Stimulated activated CD8-positive, alpha-beta memory T cell treated with anti-CD3 and anti-CD28 coated beads, Interleukin-12 subunit alpha, Interleukin-12 subunit beta, amount 100 ng/mL, for 1 hour (primary cell): Measurements from ENCODE around the gene PCDH9.

ENCODE experiments used
- DNase-seq: peaks from one replicate; pipeline ENCODE4 v3.0.0-alpha.2; 2020; ENCODE audit warnings: low read depth

PCDH9 gene

GRCh38 chr13:66574606-66575005, 655.5 kb downstream of the PCDH9 start:
- no peak for DNase-seq

DNA sequence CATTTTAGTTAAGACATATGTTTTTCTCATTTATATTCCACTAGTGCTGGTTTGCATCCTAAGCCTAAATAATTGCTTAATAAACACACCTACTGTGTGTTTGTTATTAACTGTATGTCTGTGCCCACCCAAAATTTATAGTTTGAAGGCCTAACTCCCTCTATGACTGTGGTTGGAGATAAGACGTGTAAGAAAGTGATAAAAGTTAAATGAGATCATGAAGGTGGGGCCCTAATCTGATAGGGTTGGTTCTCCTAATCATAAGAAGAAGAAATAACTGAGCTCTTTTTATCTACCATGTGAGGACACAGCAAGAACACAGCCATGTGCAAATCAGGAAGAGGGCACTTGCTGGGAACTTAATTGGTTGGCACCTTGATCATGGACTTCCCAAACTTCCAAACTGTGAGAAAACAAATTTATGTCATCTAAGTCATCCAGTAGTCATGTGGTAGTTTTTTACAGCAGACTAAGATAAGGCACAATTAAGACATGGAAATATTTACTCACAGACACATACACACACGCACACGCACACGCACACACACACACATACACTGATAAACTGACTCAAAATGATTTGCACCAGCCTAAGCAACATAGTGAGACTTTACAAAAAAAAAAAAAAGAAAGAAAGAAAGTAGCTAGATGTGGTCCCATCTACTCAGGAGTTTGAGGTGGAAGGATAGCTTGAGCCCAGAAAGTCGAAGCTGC, 662.1 kb downstream of the PCDH9 start:
- no peak for DNase-seq

- DNase-seq = no peak
These were observed 664.9 kb downstream of the PCDH9 start for GRCh38 chr13:66565279-66565678.

DNA sequence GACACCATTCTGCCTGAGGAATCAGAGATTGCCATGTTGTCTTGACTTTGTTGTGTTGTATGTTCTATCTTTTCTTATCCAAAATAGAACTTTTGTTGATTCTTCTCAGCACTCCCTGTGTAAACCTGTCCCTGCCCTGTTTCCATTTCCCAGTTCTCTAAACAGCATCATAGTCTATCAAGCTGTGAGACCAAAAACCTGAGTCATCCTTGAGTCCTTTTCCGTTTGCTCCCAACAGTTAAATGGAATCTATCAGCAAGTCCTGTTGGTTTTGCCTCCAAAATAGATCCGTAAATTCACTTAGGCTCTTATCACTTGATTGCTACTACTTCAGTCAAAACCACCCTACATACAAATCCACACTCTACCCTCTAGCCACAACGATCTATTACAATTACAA, 667.1 kb downstream of the PCDH9 start:
- no peak for DNase-seq

DNA sequence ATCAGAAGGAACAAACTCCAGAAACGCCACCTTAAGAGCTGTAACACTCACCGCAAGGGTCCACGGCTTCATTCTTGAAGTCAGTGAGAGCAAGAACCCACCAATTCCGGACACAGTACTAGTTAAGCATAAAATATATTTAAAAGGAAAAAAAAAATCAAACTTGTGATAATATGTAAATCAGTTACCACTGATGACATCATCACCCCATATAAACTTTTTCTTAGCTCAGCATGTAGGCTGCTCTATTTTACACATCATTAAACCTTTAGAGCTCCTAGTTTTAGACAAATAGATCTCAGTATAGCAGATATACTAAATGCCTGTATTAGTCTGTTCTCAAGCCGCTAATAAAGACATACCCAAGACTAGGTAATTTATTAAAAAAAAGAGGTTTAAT, 668.1 kb downstream of the PCDH9 start:
- DNase-seq = no peak

- DNase-seq = no peak
These were observed 669.1 kb downstream of the PCDH9 start for GRCh38 chr13:66560991-66561390.

GRCh38 chr13:66560189-66560588, 669.9 kb downstream of the PCDH9 start:
- no peak for DNase-seq

DNA sequence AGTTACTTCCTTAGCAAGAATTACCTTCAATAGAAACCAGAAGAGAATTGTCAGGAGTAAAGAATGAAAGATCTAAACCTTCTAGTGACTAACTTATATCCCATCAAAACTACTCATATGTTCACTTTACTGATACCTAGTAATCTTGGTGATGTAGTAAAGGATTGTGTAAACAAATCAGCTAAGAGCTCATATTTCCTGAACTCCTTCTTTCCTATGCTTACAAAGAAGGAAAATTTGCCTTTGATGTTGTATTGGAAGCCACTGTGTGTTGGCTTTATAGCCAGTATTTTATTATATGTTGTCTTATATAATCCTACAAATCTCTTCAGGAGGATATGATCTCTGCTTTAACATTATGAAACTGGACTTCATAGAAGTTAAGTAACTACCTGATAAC, 671.0 kb downstream of the PCDH9 start:
- DNase-seq = no peak

DNA sequence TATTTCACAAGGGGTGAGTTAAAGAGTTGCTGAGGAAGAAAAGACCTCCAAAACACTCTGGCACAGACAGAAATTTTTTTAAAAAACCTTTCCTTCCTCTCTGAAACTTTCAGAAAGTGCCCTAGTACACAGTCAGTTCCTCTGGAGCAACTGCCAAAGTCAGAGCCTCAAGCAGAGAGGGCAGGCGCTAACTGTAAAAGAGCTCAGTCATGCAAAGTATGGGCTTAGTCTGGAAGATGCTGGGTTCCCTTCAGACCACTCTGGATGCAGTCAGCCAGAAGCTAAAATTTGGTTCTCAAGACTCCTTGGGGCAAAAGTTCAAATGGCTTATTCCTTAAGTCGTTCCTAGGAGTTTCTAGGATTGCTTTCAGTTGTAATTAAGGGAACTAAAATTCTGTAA, 671.6 kb downstream of the PCDH9 start:
- DNase-seq = no peak

DNA sequence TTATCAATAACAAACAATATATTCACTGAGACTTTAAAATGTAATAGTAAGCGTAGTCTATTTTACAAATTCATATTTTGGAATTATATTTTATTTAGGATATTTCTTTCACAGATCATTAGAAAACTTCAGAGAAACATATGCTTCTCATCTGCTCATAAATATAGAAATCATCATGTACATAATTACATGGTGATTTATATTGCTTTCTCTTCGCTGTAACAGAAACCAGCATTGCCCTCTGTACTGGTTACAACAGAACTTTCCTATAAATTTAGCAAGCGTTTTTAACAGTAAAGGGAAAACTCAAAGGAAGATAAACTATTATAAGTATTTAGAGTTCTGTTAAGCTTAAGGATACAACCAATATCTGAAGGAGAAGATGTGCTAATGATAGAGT, 672.8 kb downstream of the PCDH9 start:
- no peak for DNase-seq

DNA sequence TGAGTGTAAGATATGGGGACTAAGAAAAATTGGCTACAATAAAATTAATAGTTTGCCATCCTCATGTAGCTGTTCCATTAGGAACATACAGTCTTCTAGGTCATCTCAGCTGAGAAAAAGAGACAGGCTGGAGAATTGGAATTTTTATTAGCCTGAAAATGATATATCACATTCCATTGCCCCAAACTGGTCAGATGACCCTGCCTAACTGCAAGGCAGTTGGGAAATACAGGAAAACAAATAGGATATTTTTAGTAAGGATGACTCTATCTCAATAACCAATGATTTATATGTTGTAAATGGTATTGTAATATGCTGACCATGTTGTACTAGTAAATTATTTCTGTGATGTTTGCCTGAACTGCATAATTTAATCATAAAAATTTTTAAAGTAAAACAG, 673.8 kb downstream of the PCDH9 start:
- DNase-seq = no peak

- no peak for DNase-seq
These were observed 676.7 kb downstream of the PCDH9 start for GRCh38 chr13:66553391-66553790.

DNA sequence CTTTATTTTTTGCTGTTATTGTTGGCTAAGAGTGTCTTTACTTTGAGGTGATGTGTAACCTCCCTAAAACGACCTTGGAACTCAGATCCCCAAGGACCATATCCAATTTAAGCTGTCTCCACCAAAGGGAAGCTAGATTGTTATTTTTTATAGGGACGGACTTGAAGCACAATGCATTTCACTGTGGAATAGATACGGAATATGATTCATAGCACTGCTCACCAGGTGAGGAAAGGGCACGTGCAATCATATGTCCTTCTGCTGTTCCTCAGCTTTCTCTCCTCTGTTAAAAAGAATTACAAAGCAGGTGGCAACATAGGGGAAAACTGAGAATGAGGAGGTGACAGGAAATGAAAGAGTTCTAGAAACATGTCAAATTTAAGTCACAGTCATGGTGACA, 679.0 kb downstream of the PCDH9 start:
- no peak for DNase-seq

- no peak for DNase-seq
These were observed 682.5 kb downstream of the PCDH9 start for GRCh38 chr13:66547685-66548084.

DNA sequence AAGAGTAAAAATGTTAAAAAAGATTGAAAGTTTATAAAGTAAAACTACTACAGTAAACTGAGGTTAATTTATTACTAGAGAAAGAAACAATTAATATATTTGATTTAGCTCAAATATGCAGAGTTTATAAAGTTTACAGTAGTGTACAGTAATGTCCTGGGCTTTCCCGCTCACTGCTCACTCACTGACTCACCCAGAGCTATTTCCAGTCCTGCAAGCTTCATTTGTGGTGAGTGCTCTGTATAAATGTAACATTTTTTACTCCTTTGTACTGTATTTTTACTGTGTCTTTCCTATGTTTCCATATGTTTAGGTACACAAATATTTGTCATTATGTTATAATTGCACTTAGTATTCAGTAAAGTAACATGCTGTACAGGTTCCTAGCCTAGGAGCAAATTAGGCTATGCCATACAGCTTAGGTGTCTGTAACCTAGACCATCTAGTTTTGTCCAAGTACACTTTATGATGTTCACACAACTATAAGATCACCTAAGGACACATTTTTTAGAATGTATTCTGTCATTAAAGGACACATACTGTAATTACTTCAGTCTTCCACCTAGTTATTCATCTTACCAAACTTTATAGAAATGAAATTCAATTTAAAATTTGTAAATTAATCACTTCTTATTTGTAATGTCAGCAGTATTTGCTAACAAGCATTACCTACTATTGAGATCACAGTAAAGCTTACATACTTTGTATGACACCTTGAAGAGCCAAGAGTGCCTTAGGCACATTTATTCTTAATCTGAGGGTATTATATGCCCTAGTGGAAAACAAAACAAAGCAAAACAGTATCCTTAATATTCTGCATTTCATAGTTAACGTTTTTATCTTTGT, 683.4 kb downstream of the PCDH9 start:
- DNase-seq = no peak

- DNase-seq = no peak
These were observed 686.4 kb downstream of the PCDH9 start for GRCh38 chr13:66543780-66544179.

DNA sequence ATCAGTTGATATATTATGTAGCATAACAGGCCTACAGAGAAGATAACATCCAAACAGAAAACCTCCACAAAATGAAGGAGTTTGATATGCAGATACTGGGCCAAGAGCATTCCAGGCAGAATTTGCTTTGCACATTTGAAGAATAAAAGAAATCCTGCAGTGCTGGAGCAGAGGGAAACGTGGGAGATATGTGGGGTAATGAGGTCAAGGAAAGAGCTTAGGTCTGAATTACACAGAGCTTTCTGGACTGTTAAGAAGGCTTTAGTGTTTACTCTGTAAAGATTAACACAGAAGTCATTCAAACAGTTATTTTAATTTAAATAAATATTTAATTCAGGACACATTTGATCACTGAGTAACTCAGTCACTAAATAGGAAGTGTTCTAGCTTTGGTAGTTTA, 692.7 kb downstream of the PCDH9 start:
- no peak for DNase-seq

GRCh38 chr13:66536746-66537145, 693.4 kb downstream of the PCDH9 start:
- no peak for DNase-seq

DNA sequence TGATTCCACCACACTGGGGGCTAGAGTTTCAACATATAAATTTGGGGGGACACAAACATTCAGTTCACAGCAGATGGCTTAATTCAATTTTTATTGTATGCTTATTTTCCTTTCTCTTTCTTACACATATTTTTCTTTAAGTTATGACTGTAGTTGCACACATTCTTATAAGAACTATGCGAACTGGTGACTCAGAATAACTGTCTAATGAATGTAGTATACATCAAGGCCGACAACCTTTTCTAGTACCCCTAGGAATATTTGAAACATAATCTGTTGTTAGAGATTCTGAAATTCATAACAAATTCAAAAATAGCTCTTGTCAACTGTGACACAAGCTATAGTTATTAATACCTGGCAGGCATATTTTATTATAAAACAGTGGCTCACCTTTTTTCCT, 695.6 kb downstream of the PCDH9 start:
- DNase-seq = no peak

GRCh38 chr13:66532845-66533244, 697.3 kb downstream of the PCDH9 start:
- no peak for DNase-seq

GRCh38 chr13:66532146-66532545, 698.0 kb downstream of the PCDH9 start:
- no peak for DNase-seq

DNA sequence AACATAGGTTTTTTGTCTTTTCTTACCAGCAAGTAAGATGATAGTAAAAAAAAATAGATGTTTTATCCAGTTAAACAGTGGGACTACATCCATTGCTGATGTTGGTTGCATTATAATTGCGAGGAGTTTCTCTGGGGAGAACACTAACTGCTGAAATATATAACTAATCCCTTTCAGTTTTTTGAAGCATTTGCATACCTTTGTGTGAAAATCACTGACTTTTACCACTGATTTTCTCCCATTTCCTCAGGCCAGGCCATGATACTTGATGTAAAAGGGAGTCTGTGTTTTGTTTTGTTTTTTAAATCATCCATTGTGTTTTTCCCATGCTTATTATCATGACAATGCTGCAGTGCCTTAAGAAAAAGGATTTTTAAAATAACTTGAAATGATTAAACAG, 699.5 kb downstream of the PCDH9 start:
- no peak for DNase-seq

DNA sequence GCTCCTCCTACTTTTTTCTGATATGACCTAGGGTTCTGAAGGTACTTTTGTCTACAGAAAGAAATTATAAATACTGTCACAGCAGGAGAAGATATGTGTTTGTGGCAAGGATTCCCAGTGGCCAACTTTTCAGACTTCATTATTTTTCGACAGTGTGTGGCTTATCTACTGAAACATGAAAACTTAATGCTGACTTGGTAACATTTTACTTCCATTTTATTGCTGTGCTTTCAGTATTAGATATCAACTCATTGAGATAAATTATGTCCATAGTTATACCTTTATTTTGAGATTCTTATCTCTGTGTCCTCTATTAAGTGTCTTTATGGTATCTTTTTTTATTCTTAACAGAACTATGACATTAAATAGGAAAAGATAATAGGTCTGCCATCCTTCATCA, 700.0 kb downstream of the PCDH9 start:
- no peak for DNase-seq
